CD8-positive, alpha-beta memory T cell (primary cell): ENCODE measurements around the gene GAPDHS. TPM values are rescaled to one million over a fixed set of nuclear protein-coding genes. Genes with fewer than 3 reads are reported as not detected.

Source experiments
- CTCF ChIA-PET: fragments of 350-600 bp; sonication (Branson Sonifier 250); formaldehyde crosslinking; loops from one replicate; lab custom pipeline; 2021; ENCODE audit warnings: antibody characterized with exemption; lab: Charles Lee
- POLR2A ChIA-PET: fragments of 350-600 bp; sonication (Branson Sonifier 250); formaldehyde crosslinking; loops from one replicate; lab custom pipeline; 2021; ENCODE audit warnings: antibody characterized with exemption; lab: Charles Lee
- DNase-seq, 5 donors: peaks; one replicate each; pipeline versions ENCODE4 v3.0.0 to v3.0.0-alpha.2; 2020 to 2022; ENCODE audit warnings: mixed read lengths in 1 of 5
- H3K27ac ChIP-seq: one replicate; pipeline ENCODE4 v1.7.0; 2013; ENCODE audit warnings: low read depth, mild to moderate bottlenecking, low read length, moderate library complexity
- H3K27me3 ChIP-seq: 2 replicates; pipeline ENCODE4 v1.7.0; 2013; ENCODE audit warnings: low read length, mild to moderate bottlenecking; ENCODE audit not compliant: insufficient read depth, poor library complexity, severe bottlenecking
- H3K36me3 ChIP-seq: 2 replicates; pipeline ENCODE4 v1.7.0; 2013; ENCODE audit warnings: mild to moderate bottlenecking, low read length, moderate library complexity; ENCODE audit not compliant: insufficient read depth
- H3K4me1 ChIP-seq: 2 replicates; pipeline ENCODE4 v1.7.0; 2013; ENCODE audit warnings: mild to moderate bottlenecking, low read length, moderate library complexity; ENCODE audit not compliant: insufficient read depth
- H3K4me3 ChIP-seq: 2 replicates; pipeline ENCODE4 v1.7.0; 2013; ENCODE audit warnings: mild to moderate bottlenecking, low read length
- H3K9me3 ChIP-seq: 2 replicates; pipeline ENCODE4 v1.7.0; 2013; ENCODE audit warnings: mild to moderate bottlenecking, low read length
- H3K27ac Mint-ChIP-seq, 8 donors: one replicate each; pipeline ENCODE4 v1.8.0; 2020 to 2021; ENCODE audit warnings: mixed read lengths in 8 of 8, mild to moderate bottlenecking in 6 of 8, inconsistent platforms in 3 of 8, moderate library complexity in 3 of 8
- H3K27me3 Mint-ChIP-seq, 2 donors: one replicate each; pipeline ENCODE4 v1.8.0; 2020 to 2021; ENCODE audit warnings: mixed read lengths in 2 of 2, mild to moderate bottlenecking in 1 of 2, moderate library complexity in 1 of 2
- H3K36me3 Mint-ChIP-seq, 3 donors: one replicate each; pipeline ENCODE4 v1.8.0; 2020 to 2021; ENCODE audit warnings: mixed read lengths in 3 of 3, inconsistent platforms in 1 of 3, mild to moderate bottlenecking in 1 of 3
- H3K4me1 Mint-ChIP-seq, 3 donors: one replicate each; pipeline ENCODE4 v1.8.0; 2020 to 2021; ENCODE audit warnings: mixed read lengths in 3 of 3, inconsistent platforms in 1 of 3, mild to moderate bottlenecking in 1 of 3
- H3K4me3 Mint-ChIP-seq, 7 donors: one replicate each; pipeline ENCODE4 v1.8.0; 2020 to 2021; ENCODE audit warnings: mixed read lengths in 7 of 7, mild to moderate bottlenecking in 6 of 7, moderate library complexity in 4 of 7, inconsistent platforms in 2 of 7
- H3K9me3 Mint-ChIP-seq, 5 donors: one replicate each; pipeline ENCODE4 v1.8.0; 2020 to 2022; ENCODE audit warnings: mixed read lengths in 5 of 5, mild to moderate bottlenecking in 3 of 5, moderate library complexity in 2 of 5, inconsistent platforms in 1 of 5
- polyA plus RNA-seq: library from polyadenylated mRNA; unstranded; fragments of 300-500 nt; fragmentation: Illumina TruSeq; gene quantifications from one replicate; pipeline ENCODE4 v1.2.3, GENCODE V29; 2021
- total RNA-seq, 2 experiments: library from RNA; stranded (reverse); gene quantifications; one replicate each; pipeline ENCODE4 v1.2.3, GENCODE V29; 2021

Gene GAPDHS
- total and polyA plus RNA-seq, 3 experiments from 2014 or later: not detected

DNA sequence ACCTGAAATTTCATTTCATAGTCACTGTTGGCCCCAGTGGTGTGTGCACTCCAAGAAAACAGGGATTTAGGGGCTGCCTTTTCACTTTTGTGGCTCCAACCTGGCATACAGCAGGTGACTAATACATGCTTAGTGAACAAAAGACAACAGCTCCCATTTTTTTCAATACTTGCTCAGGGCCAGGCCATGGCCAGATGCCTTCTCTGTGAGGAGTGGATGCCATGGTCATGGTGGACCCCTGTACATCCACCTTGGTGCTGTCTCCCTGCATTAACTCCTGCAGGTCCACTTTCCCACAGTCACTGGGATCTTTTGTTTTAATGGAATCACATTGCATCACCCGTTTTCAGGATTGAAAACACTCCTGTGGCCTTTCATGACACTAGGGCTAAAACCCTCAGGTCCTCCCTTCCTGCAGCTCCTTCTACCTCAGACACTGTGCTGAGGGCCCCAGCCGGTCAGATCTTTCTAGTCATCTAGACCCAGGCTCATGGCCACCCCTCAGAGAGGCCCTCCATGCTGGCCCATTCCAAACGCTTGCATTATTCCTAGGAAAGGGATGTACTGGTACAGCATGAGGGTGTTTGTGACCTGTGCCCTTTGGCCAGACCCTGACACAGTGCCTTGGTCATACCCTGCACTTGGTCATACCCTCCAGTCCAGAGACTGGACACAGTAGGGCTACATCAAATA lies 11.0 kb downstream of the GAPDHS start:
- Mint-ChIP-seq H3K4me1 (peaks cover 23 to 40% (median 23%) of the 10 kb centered on the region in 3 donors), H3K9me3 (no peaks in the 10 kb centered on the region), H3K4me3 (peak overlapping the region; percentile 87 to 94 (median 89)), H3K36me3 (peaks cover 1 to 15% (median 3%) of the 10 kb centered on the region in 3 donors), H3K27ac (peak overlapping the region in 7 of 8 donors; percentile 84 to 96 (median 92)), H3K27me3 (no peaks in the 10 kb centered on the region)
- no peaks in the 10 kb centered on the region for H3K9me3 ChIP-seq
- peak overlapping the region; percentile 76 for H3K4me3 ChIP-seq
- ChIA-PET CTCF (no interaction called here), POLR2A (interaction anchor here (0.5 kb wide), 1 partner anchor 163 kb away, joined by 3 read pairs; no protein-coding TSS in a partner anchor)
- no peak for DNase-seq
- H3K36me3 ChIP-seq: no peaks in the 10 kb centered on the region
- no peaks in the 10 kb centered on the region for H3K27me3 ChIP-seq
- H3K27ac ChIP-seq: peak overlapping the region; percentile 75
- H3K4me1 ChIP-seq: peaks cover 19% of the 10 kb centered on the region

DNA sequence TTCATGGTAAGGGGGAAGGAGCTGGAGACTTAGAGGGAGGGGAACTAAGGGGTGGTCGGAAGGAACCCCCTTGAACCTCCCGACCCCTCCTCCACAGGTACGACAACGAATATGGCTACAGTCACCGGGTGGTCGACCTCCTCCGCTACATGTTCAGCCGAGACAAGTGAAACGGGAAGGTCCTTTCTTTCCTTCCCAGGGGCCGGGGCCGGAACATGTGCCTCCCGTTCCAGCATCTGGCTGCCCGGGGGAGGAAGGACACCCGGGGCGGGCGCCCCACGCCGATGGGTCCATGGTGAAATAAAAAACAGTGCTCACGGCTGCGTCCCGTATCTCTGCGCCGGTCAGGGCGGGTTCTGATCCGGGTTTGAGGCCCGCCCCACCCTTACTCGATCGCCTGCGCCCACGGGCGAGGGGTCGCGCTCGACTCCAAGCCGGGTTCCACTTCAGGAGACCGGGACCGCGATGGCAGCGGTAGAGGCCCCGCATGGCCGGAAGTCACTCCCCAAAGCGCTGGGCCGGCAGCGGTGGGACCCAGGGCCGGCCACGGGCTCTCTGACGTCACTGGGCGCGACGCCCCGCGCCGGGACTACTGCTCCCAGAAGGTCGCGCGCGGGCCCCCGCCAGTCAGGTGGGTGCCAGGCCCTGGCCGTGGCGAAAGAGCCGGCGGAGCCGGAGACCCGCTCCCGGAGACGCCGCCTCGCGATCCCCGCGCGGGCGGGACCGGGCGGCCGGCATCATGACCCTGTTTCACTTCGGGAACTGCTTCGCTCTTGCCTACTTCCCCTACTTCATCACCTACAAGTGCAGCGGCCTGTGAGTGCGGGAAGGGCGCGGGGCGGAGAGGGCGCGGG lies 12.0 kb downstream of the GAPDHS start, which contains the start of gene TMEM147:
Gene TMEM147, plus strand, starts transcription at position 626 of the 854 bp plus-strand sequence. Its CDS starts 114 bp downstream, at position 740.
- peaks cover 19% of the 10 kb centered on the region for H3K4me1 ChIP-seq
- no peaks in the 10 kb centered on the region for H3K27me3 Mint-ChIP-seq
- peak within 1 kb of the TSS; percentile 87 to 94 (median 89) for H3K4me3 Mint-ChIP-seq
- peak within 1 kb of the TSS; percentile 76 for H3K4me3 ChIP-seq
- POLR2A ChIA-PET: interaction anchor here (0.5 kb wide), 1 partner anchor 162 kb away, joined by 3 read pairs; no protein-coding TSS in a partner anchor
- peaks cover 1 to 16% (median 3%) of the 10 kb centered on the region in 3 donors for H3K36me3 Mint-ChIP-seq
- H3K9me3 ChIP-seq: no peaks in the 10 kb centered on the region
- DNase-seq: peak; percentile 66 to 82 (median 70)
- no peaks in the 10 kb centered on the region for H3K36me3 ChIP-seq
- H3K4me1 Mint-ChIP-seq: peaks cover 23 to 41% (median 23%) of the 10 kb centered on the region in 3 donors
- H3K27ac ChIP-seq: peak within 1 kb of the TSS; percentile 75
- CTCF ChIA-PET: no interaction called here
- no peaks in the 10 kb centered on the region for H3K9me3 Mint-ChIP-seq
- H3K27ac Mint-ChIP-seq: peak within 1 kb of the TSS; percentile 84 to 97 (median 94)
- no peaks in the 10 kb centered on the region for H3K27me3 ChIP-seq

DNA sequence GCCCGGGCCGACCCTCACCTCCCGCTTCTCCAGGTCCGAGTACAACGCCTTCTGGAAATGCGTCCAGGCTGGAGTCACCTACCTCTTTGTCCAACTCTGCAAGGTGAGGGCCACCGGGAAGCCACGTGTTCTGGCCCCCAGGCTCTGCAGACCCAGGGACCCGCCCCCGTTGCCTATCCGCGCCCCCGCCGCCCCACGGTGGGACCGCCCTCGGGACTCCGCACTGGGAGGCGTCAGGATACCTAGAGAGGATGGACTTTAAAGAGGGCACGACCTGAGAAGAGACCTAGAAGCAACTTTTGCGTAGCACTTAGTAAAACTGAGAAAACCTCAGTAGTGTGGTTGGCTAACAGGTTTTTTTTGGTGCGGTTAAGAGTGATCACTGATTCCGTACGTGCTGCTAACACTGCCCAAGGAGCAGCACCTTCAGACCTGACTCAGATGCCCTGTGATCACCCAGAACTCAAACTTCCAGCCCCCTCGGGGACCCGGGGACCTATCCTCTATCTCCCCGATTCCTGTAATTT lies 12.7 kb downstream of the GAPDHS start:
- Histone ChIP-seq H3K36me3 (no peaks in the 10 kb centered on the region), H3K4me1 (peaks cover 19% of the 10 kb centered on the region), H3K27me3 (no peaks in the 10 kb centered on the region), H3K27ac (peak overlapping the region; percentile 75), H3K4me3 (peak overlapping the region; percentile 76), H3K9me3 (no peaks in the 10 kb centered on the region)
- Mint-ChIP-seq H3K27me3 (no peaks in the 10 kb centered on the region), H3K9me3 (no peaks in the 10 kb centered on the region), H3K4me1 (peaks cover 21 to 41% (median 23%) of the 10 kb centered on the region in 3 donors), H3K4me3 (peak overlapping the region; percentile 84 to 94 (median 87)), H3K27ac (peak overlapping the region; percentile 80 to 97 (median 94)), H3K36me3 (peaks cover 1 to 21% (median 3%) of the 10 kb centered on the region in 3 donors)
- ChIA-PET CTCF (no interaction called here), POLR2A (no interaction called here)
- peak in 4 of 5 donors; percentile 49 to 64 (median 59) for DNase-seq

DNA sequence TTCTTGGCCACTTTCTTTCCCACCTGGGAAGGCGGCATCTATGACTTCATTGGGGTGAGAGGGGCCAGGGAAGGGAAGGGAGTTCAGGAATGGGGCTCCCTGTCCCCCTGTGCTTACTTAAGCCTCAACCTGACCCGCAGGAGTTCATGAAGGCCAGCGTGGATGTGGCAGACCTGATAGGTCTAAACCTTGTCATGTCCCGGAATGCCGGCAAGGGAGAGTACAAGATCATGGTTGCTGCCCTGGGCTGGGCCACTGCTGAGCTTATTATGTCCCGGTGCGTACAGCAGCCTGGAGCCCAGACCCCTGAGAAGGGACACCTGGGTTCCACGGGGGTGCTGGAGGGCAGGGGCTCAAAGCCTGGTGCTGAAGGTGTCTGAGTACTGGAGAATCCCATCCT lies 13.3 kb downstream of the GAPDHS start:
- no peaks in the 10 kb centered on the region for H3K9me3 ChIP-seq
- Mint-ChIP-seq H3K4me3 (peak overlapping the region; percentile 84 to 94 (median 87)), H3K27ac (peak overlapping the region; percentile 46 to 97 (median 92)), H3K36me3 (peaks cover 1 to 23% (median 3%) of the 10 kb centered on the region in 3 donors), H3K4me1 (peaks cover 21 to 41% (median 23%) of the 10 kb centered on the region in 3 donors), H3K27me3 (no peaks in the 10 kb centered on the region), H3K9me3 (no peaks in the 10 kb centered on the region)
- no peaks in the 10 kb centered on the region for H3K36me3 ChIP-seq
- peaks cover 19% of the 10 kb centered on the region for H3K4me1 ChIP-seq
- POLR2A ChIA-PET: no interaction called here
- H3K27ac ChIP-seq: peak overlapping the region; percentile 75
- peak overlapping the region; percentile 76 for H3K4me3 ChIP-seq
- no peaks in the 10 kb centered on the region for H3K27me3 ChIP-seq
- no peak for DNase-seq
- CTCF ChIA-PET: no interaction called here

DNA sequence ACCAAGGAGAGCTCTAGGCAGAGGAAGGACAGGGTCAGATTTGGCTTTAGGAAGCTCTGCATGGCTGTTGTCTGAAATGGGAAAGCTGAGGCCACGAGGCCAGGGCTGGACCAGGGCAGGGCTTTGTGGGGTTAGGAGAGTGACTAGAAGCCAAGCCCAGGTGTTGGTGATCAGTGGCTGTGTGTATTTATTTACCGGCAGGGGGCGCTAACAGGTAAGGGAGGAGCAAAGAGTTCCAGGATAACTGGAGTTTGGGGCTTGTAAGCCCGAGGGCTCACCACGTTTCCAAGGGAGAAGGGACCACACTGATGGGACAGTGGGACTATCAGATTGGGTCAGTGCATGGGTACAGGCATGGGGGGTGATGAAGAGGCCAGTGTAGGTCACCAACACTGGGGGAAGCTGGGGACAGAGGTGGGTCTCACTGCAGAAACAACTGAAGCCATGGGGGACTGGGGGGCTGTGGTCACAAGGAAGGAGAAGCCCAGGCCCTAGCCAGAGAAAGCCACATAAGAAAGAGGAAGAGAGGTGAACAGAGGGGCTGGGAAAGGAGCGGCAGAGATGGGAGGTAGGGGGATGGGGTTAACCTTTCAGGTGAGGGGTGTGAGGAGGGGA lies 16.0 kb downstream of the GAPDHS start:
- peak overlapping the region in 3 of 7 donors; percentile 43 to 60 (median 48) for H3K4me3 Mint-ChIP-seq
- no peak overlapping the region for H3K4me3 ChIP-seq
- no peaks in the 10 kb centered on the region for H3K27me3 ChIP-seq
- peaks cover 19% of the 10 kb centered on the region for H3K4me1 ChIP-seq
- H3K27ac ChIP-seq: no peak overlapping the region
- H3K9me3 Mint-ChIP-seq: no peaks in the 10 kb centered on the region
- CTCF ChIA-PET: interaction anchor here (0.9 to 1.7 kb wide), 6 partner anchors 8 to 96 kb away, joined by 3 to 6 read pairs (median 4); partner anchors contain the start of gene HAUS5
- H3K36me3 ChIP-seq: no peaks in the 10 kb centered on the region
- no peaks in the 10 kb centered on the region for H3K9me3 ChIP-seq
- peaks cover 21 to 38% (median 23%) of the 10 kb centered on the region in 3 donors for H3K4me1 Mint-ChIP-seq
- POLR2A ChIA-PET: no interaction called here
- peak overlapping the region in 5 of 8 donors; percentile 8 to 84 (median 64) for H3K27ac Mint-ChIP-seq
- no peaks in the 10 kb centered on the region for H3K27me3 Mint-ChIP-seq
- H3K36me3 Mint-ChIP-seq: peaks cover 1 to 23% (median 3%) of the 10 kb centered on the region in 3 donors
- DNase-seq: peak; percentile 29 to 67 (median 57)

DNA sequence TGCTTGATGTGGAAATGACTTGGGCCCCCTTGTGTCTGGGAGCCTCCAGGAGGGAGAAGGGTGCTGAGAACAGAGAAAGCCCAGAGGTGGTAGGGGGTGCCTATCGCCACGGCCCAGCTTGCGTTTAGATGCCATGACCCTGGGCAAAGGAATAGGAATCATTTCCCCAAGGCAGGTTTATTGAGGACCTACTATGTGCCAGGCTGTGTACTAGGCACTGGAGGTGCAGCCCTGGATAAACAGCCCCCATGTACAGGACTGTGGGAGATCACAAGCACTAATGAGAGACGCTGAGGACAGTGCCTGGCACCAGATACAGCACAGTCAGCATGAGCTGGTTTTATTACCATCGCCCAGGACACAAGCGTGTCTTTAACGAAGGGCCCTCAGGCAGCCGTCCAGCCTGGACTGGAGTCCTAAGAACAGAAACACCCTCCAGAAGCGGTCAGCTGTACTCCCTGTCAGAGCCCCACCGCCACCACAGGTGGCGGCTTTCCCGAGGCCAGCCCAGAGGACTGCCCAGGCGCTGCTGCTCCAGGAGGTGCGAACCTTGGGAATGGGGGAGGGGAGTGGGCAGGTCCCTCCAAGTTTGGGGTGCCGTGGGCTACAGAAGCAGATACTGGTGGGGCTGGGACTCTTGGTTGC lies 16.7 kb downstream of the GAPDHS start:
- Histone ChIP-seq H3K9me3 (no peaks in the 10 kb centered on the region), H3K27me3 (no peaks in the 10 kb centered on the region), H3K36me3 (no peaks in the 10 kb centered on the region), H3K27ac (no peak overlapping the region), H3K4me1 (peaks cover 12% of the 10 kb centered on the region), H3K4me3 (no peak overlapping the region)
- ChIA-PET CTCF (interaction anchor here (1.0 to 1.7 kb wide), 3 partner anchors 9 to 95 kb away, joined by 3 to 4 read pairs (median 3); no protein-coding TSS in a partner anchor), POLR2A (no interaction called here)
- Mint-ChIP-seq H3K36me3 (peaks cover 1 to 21% (median 3%) of the 10 kb centered on the region in 3 donors), H3K27ac (no peak overlapping the region), H3K4me3 (no peak overlapping the region), H3K27me3 (no peaks in the 10 kb centered on the region), H3K9me3 (no peaks in the 10 kb centered on the region), H3K4me1 (peaks cover 16 to 31% (median 17%) of the 10 kb centered on the region in 3 donors)
- no peak for DNase-seq
